Thyroid gland (tissue), 4 donors: ENCODE measurements around the gene PCDH8.

Source experiments
- CTCF ChIP-seq, 6 experiments: fragments of 200-600 bp in 3 of 6; fragments of 450-650 bp in 3 of 6; sonication (generic) in 3 of 6; IDR thresholded peaks; one replicate each; pipeline ENCODE4 v1.5.1; 2016 to 2019; ENCODE audit warnings: antibody characterized with exemption in 6 of 6, mild to moderate bottlenecking in 2 of 6, inconsistent platforms in 1 of 6, moderate library complexity in 1 of 6
- POLR2A ChIP-seq, 2 donors: fragments of 450-650 bp; IDR thresholded peaks; one replicate each; pipeline ENCODE4 v1.6.1; 2017; ENCODE audit warnings: antibody characterized with exemption in 2 of 2, mild to moderate bottlenecking in 2 of 2, moderate library complexity in 1 of 2

GRCh38 chr13:52848455-52849195 is at the start of gene PCDH8:
- TF ChIP-seq POLR2A (IDR thresholded peaks at IDR 0.05): no peak
- TF ChIP-seq CTCF (IDR thresholded peaks at IDR 0.05): no peak
